ENCODE results near the gene ZNF66.
"Not testable (repeated sequence)": the region's sequence is repeated elsewhere in the genome, so short reads cannot be mapped to it uniquely, and the experiment has no call there.

The ZNF66 gene

GRCh38 chr19:20787786-20788185 is 11.7 kb downstream of the ZNF66 start:
- Histone ChIP-seq H2AK5ac (ENCODE audit: low read length, severe bottlenecking) (no peak overlapping the region), H3K79me1 (replicated peaks; ENCODE audit: low read length, poor library complexity, severe bottlenecking) (peaks cover 9% of the 10 kb centered on the region), H3K9ac (ENCODE audit: low read length) (no peak overlapping the region), H3K27me3 (ENCODE audit: control insufficient read depth in 1 of 2, insufficient read depth in 1 of 2, low read length in 2 of 2) (no peaks in the 10 kb centered on the region), H2BK15ac (ENCODE audit: low read depth, poor library complexity, severe bottlenecking) (no peak overlapping the region), H3K4ac (ENCODE audit: low read depth in 1 of 2, low read length in 2 of 2) (no peak overlapping the region), H2AFZ (ENCODE audit: low read depth, low read length) (no peak overlapping the region), H2BK120ac (ENCODE audit: low read depth, low read length) (no peak overlapping the region), H4K91ac (ENCODE audit: low read length) (no peak overlapping the region), H3K4me3 (ENCODE audit: insufficient read depth in 1 of 2, low read depth in 1 of 2, low read length in 2 of 2) (no peak overlapping the region), H3K27ac (ENCODE audit: low read length, poor library complexity, severe bottlenecking) (no peak overlapping the region), H2BK5ac (ENCODE audit: low read depth, low read length, poor library complexity, severe bottlenecking) (no peak overlapping the region), H4K8ac (ENCODE audit: low read length) (no peak overlapping the region), H3K36me3 (ENCODE audit: control insufficient read depth in 1 of 2, insufficient read depth in 2 of 2, low read depth in 1 of 2, low read length in 2 of 2) (peaks cover 6 to 11% of the 10 kb centered on the region in 2 experiments), H3K18ac (ENCODE audit: low read depth in 1 of 2, low read length in 2 of 2) (no peak overlapping the region), H3K4me2 (ENCODE audit: low read length, poor library complexity, severe bottlenecking) (no peak overlapping the region), H3K23ac (ENCODE audit: low read length in 2 of 2) (no peak overlapping the region), H3K4me1 (ENCODE audit: control insufficient read depth, insufficient read depth, low read depth, low read length) (no peaks in the 10 kb centered on the region), H3K9me3 (ENCODE audit: control insufficient read depth, low read length) (peaks cover 66% of the 10 kb centered on the region), H3K14ac (ENCODE audit: low read length in 2 of 2) (no peak overlapping the region), H2BK12ac (ENCODE audit: low read length in 2 of 2) (no peak overlapping the region)
- DNase-seq = no peak

- Histone ChIP-seq H3K27me3 (ENCODE audit: control insufficient read depth in 1 of 2, insufficient read depth in 1 of 2, low read length in 2 of 2) (no peaks in the 10 kb centered on the region), H3K18ac (ENCODE audit: low read depth in 1 of 2, low read length in 2 of 2) (no peak overlapping the region), H2AK5ac (ENCODE audit: low read length, severe bottlenecking) (no peak overlapping the region), H3K14ac (ENCODE audit: low read length in 2 of 2) (no peak overlapping the region), H2AFZ (ENCODE audit: low read depth, low read length) (no peak overlapping the region), H3K36me3 (ENCODE audit: control insufficient read depth in 1 of 2, insufficient read depth in 2 of 2, low read depth in 1 of 2, low read length in 2 of 2) (peaks cover 9 to 14% of the 10 kb centered on the region in 2 experiments), H3K4ac (ENCODE audit: low read depth in 1 of 2, low read length in 2 of 2) (no peak overlapping the region), H3K4me1 (ENCODE audit: control insufficient read depth, insufficient read depth, low read depth, low read length) (no peaks in the 10 kb centered on the region), H3K4me3 (ENCODE audit: insufficient read depth in 1 of 2, low read depth in 1 of 2, low read length in 2 of 2) (no peak overlapping the region), H3K4me2 (ENCODE audit: low read length, poor library complexity, severe bottlenecking) (no peak overlapping the region), H3K79me1 (replicated peaks; ENCODE audit: low read length, poor library complexity, severe bottlenecking) (peaks cover 6% of the 10 kb centered on the region), H2BK12ac (ENCODE audit: low read length in 2 of 2) (no peak overlapping the region), H3K9ac (ENCODE audit: low read length) (no peak overlapping the region), H4K8ac (ENCODE audit: low read length) (no peak overlapping the region), H3K9me3 (ENCODE audit: control insufficient read depth, low read length) (peaks cover 53% of the 10 kb centered on the region), H2BK120ac (ENCODE audit: low read depth, low read length) (no peak overlapping the region), H2BK5ac (ENCODE audit: low read depth, low read length, poor library complexity, severe bottlenecking) (no peak overlapping the region), H3K27ac (ENCODE audit: low read length, poor library complexity, severe bottlenecking) (no peak overlapping the region), H3K23ac (ENCODE audit: low read length in 2 of 2) (no peak overlapping the region), H2BK15ac (ENCODE audit: low read depth, poor library complexity, severe bottlenecking) (no peak overlapping the region), H4K91ac (ENCODE audit: low read length) (no peak overlapping the region)
- DNase-seq = no peak
Measured at GRCh38 chr19:20791806-20792205, 15.7 kb downstream of the ZNF66 start.

GRCh38 chr19:20806311-20807262 is 30.5 kb downstream of the ZNF66 start:
- H2AFZ ChIP-seq (ENCODE audit: low read depth, low read length); H4K8ac ChIP-seq (ENCODE audit: low read length); H3K14ac ChIP-seq (ENCODE audit: low read length in 2 of 2); H3K9ac ChIP-seq (ENCODE audit: low read length); H3K23ac ChIP-seq (ENCODE audit: low read length in 2 of 2); H2BK15ac ChIP-seq (ENCODE audit: low read depth, poor library complexity, severe bottlenecking); H3K4me2 ChIP-seq (ENCODE audit: low read length, poor library complexity, severe bottlenecking); H2BK12ac ChIP-seq (ENCODE audit: low read length in 2 of 2); H2AK5ac ChIP-seq (ENCODE audit: low read length, severe bottlenecking); H3K79me1 ChIP-seq (replicated peaks; ENCODE audit: low read length, poor library complexity, severe bottlenecking); H3K4ac ChIP-seq (ENCODE audit: low read depth in 1 of 2, low read length in 2 of 2); H2BK5ac ChIP-seq (ENCODE audit: low read depth, low read length, poor library complexity, severe bottlenecking); H4K91ac ChIP-seq (ENCODE audit: low read length); H3K27me3 ChIP-seq (ENCODE audit: control insufficient read depth in 1 of 2, insufficient read depth in 1 of 2, low read length in 2 of 2); H3K18ac ChIP-seq (ENCODE audit: low read depth in 1 of 2, low read length in 2 of 2); H2BK120ac ChIP-seq (ENCODE audit: low read depth, low read length); H3K27ac ChIP-seq (ENCODE audit: low read length, poor library complexity, severe bottlenecking); H3K36me3 ChIP-seq (ENCODE audit: control insufficient read depth in 1 of 2, insufficient read depth in 2 of 2, low read depth in 1 of 2, low read length in 2 of 2); DNase-seq; H3K4me1 ChIP-seq (ENCODE audit: control insufficient read depth, insufficient read depth, low read depth, low read length): not testable (repeated sequence)
- Histone ChIP-seq H3K9me3 (ENCODE audit: control insufficient read depth, low read length) (peaks cover 64% of the 10 kb centered on the region), H3K4me3 (ENCODE audit: insufficient read depth in 1 of 2, low read depth in 1 of 2, low read length in 2 of 2) (peak overlapping the region in 1 of 2 experiments; percentile 45)
- 95% methylated on average over 4 of the region's 5 CpGs for WGBS

- no peak overlapping the region for H3K27ac ChIP-seq (ENCODE audit: low read length, poor library complexity, severe bottlenecking)
Measured at GRCh38 chr19:20840371-20840770, 64.3 kb downstream of the ZNF66 start.

More at GRCh38 chr19:20840371-20840770, 64.3 kb downstream of the ZNF66 start:
- H3K18ac ChIP-seq (ENCODE audit: low read depth in 1 of 2, low read length in 2 of 2) = no peak overlapping the region
- no peak overlapping the region for H2BK5ac ChIP-seq (ENCODE audit: low read depth, low read length, poor library complexity, severe bottlenecking)
- H3K4me2 ChIP-seq (ENCODE audit: low read length, poor library complexity, severe bottlenecking) = no peak overlapping the region
- H3K9me3 ChIP-seq (ENCODE audit: control insufficient read depth, low read length) = peaks cover 38% of the 10 kb centered on the region
- H3K36me3 ChIP-seq (ENCODE audit: control insufficient read depth in 1 of 2, insufficient read depth in 2 of 2, low read depth in 1 of 2, low read length in 2 of 2) = no peaks in the 10 kb centered on the region
- H2AFZ ChIP-seq (ENCODE audit: low read depth, low read length) = no peak overlapping the region
- no peak overlapping the region for H4K91ac ChIP-seq (ENCODE audit: low read length)
- WGBS = 96% methylated on average over 3 of the region's 3 CpGs
- no peak overlapping the region for H3K4ac ChIP-seq (ENCODE audit: low read depth in 1 of 2, low read length in 2 of 2)
- H2AK5ac ChIP-seq (ENCODE audit: low read length, severe bottlenecking) = no peak overlapping the region
- peak overlapping the region in 1 of 2 experiments; percentile 12 for H3K4me3 ChIP-seq (ENCODE audit: insufficient read depth in 1 of 2, low read depth in 1 of 2, low read length in 2 of 2)
- H2BK15ac ChIP-seq (ENCODE audit: low read depth, poor library complexity, severe bottlenecking) = no peak overlapping the region
- H3K14ac ChIP-seq (ENCODE audit: low read length in 2 of 2) = no peak overlapping the region
- H3K9ac ChIP-seq (ENCODE audit: low read length) = no peak overlapping the region
- no peak overlapping the region for H4K8ac ChIP-seq (ENCODE audit: low read length)
- no peak overlapping the region for H2BK120ac ChIP-seq (ENCODE audit: low read depth, low read length)
- no peaks in the 10 kb centered on the region for H3K27me3 ChIP-seq (ENCODE audit: control insufficient read depth in 1 of 2, insufficient read depth in 1 of 2, low read length in 2 of 2)
- DNase-seq = no peak
- H3K79me1 ChIP-seq (replicated peaks; ENCODE audit: low read length, poor library complexity, severe bottlenecking) = no peaks in the 10 kb centered on the region
- H3K4me1 ChIP-seq (ENCODE audit: control insufficient read depth, insufficient read depth, low read depth, low read length) = no peaks in the 10 kb centered on the region
- H2BK12ac ChIP-seq (ENCODE audit: low read length in 2 of 2) = no peak overlapping the region
- H3K23ac ChIP-seq (ENCODE audit: low read length in 2 of 2) = no peak overlapping the region

All from mesenchymal stem cell (in vitro differentiated cells and primary cell).